TTC549 (cell line): ENCODE results near the gene TRIM22.
A peak's percentile ranks its signal among the peaks of the same experiment; 100 is the strongest.
"Not testable (repeated sequence)": the region's sequence is repeated elsewhere in the genome, so short reads cannot be mapped to it uniquely, and the experiment has no call there.

ENCODE experiments used
- FAIRE-seq: peaks from 2 replicates; lab custom pipeline; 2012; peaks lifted over from hg19 to GRCh38; lab: Jason Lieb, UNC

Gene TRIM22

GRCh38 chr11:5689551-5689983 lies at the start of gene TRIM22:
Gene TRIM22 (plus strand): TSS chr11:5689790. CDS start chr11:5696233, 6,443 bp downstream.
- FAIRE-seq = no peak

- FAIRE-seq = no peak
Observed at GRCh38 chr11:5639953-5640352, 49.6 kb upstream of the TRIM22 start.

GRCh38 chr11:5643585-5643984 lies 46.0 kb upstream of the TRIM22 start:
- FAIRE-seq = no peak

- no peak for FAIRE-seq
Observed at GRCh38 chr11:5646139-5646538, 43.5 kb upstream of the TRIM22 start.

- no peak for FAIRE-seq
Observed at GRCh38 chr11:5655474-5655873, 34.1 kb upstream of the TRIM22 start.

- FAIRE-seq = not testable (repeated sequence)
Observed at GRCh38 chr11:5656956-5657355, 32.6 kb upstream of the TRIM22 start.

- no peak for FAIRE-seq
Observed at GRCh38 chr11:5658318-5658717, 31.3 kb upstream of the TRIM22 start.

- no peak for FAIRE-seq
Observed at GRCh38 chr11:5663511-5663910, 26.1 kb upstream of the TRIM22 start.

GRCh38 chr11:5665051-5665570 lies 24.5 kb upstream of the TRIM22 start:
- FAIRE-seq = no peak

GRCh38 chr11:5665746-5666401 lies 23.7 kb upstream of the TRIM22 start:
- FAIRE-seq = no peak

GRCh38 chr11:5666402-5666793 lies 23.2 kb upstream of the TRIM22 start:
- FAIRE-seq = no peak

GRCh38 chr11:5671831-5672230 lies 17.8 kb upstream of the TRIM22 start:
- FAIRE-seq = no peak

GRCh38 chr11:5674391-5674790 lies 15.2 kb upstream of the TRIM22 start:
- no peak for FAIRE-seq

- no peak for FAIRE-seq
Observed at GRCh38 chr11:5679811-5680210, 9.8 kb upstream of the TRIM22 start.

- FAIRE-seq = not testable (repeated sequence)
Observed at GRCh38 chr11:5682890-5683441, 6.6 kb upstream of the TRIM22 start.

GRCh38 chr11:5683620-5684019 lies 6.0 kb upstream of the TRIM22 start:
- FAIRE-seq = not testable (repeated sequence)

GRCh38 chr11:5684036-5684645 lies 5.4 kb upstream of the TRIM22 start:
- FAIRE-seq = no peak

- peak; percentile 74 for FAIRE-seq
Observed at GRCh38 chr11:5684646-5685362, 4.8 kb upstream of the TRIM22 start, which contains the start of gene TRIM5. Gene TRIM5 (minus strand): TSS chr11:5685074. CDS start chr11:5680177, 4,897 bp downstream.

- FAIRE-seq = no peak
Observed at GRCh38 chr11:5686426-5686825, 3.2 kb upstream of the TRIM22 start.

GRCh38 chr11:5688482-5688881 lies 1.1 kb upstream of the TRIM22 start:
- no peak for FAIRE-seq

- no peak for FAIRE-seq
Observed at GRCh38 chr11:5690216-5690615, 626 bp downstream of the TRIM22 start.

- FAIRE-seq = no peak
Observed at GRCh38 chr11:5690736-5691135, 1.1 kb downstream of the TRIM22 start.
